DMS 273 (cell line): ENCODE results near the gene OPRD1.

Source experiments
- DNase-seq: peaks from one replicate; lab custom pipeline; 2025; ENCODE audit not compliant: unreplicated experiment; lab: John Stamatoyannopoulos, UW

The OPRD1 gene

DNA sequence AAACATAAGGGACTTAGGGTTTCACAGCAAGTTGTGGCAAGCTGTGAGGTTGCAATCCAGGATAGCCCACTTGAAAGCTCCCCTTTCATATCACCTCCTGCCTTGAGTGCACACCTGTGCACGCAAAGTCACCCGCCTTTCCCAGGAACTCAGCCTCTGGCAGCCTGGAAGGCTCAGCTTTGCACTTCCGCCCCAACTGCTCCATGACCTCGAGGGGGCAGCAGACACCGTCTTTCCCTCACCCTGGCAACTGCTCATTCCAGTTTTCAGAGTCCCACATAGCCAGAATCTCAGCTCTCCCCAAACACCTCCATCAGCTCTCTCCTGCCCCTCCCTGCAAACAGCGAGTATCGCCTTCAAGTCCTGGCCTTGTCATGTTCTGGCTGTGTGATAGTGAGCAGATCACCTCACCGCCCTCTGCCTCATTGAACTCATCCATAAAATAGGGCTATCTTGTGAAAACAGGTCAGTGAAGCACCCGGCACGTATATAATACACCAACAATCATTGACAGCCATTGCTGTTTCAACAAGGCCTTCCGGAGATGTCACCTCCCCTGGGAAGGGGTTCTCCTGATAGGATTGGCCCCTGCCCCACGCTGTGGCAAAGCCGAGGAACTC is 70.1 kb downstream of the OPRD1 start:
- peak; percentile 96 for DNase-seq

DNA sequence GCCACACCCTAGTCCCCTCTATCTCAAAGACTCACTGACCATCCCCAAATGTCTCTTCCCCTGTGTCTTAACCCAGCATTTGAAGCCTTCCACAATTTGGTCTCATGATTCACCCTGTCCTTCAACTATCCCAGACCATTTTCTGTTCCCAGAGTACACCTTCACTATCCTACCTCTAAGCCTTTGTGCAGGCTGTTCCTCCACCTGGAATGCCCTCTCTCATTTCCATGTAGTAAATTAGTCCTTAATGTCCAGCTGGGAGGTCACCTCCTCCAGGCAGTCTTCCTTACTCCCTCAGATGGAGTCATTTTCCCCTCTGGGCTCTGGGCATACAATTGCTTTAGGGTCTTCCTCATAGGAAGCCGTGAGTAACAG is 71.3 kb downstream of the OPRD1 start:
- DNase-seq = no peak

DNA sequence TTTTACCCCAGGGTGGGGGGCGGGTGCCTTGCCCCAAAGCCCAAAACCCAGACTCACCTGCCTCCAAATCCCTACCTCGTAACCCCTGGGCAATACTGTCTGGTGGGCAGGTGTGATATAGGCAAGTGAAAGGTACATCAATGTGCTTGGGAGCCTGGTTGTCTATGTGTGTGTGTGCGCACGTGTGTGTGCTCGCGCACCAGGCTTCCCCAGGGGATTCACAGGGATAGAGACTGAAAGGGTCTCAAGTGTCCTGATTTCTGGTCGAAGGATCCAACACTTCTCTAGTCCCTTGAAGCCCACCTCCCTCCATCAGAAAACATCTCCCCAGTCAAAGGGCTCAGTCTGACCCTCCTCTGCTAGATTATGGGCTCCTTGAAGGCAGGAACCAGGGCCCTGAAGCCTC is 73.5 kb downstream of the OPRD1 start:
- DNase-seq = no peak

DNA sequence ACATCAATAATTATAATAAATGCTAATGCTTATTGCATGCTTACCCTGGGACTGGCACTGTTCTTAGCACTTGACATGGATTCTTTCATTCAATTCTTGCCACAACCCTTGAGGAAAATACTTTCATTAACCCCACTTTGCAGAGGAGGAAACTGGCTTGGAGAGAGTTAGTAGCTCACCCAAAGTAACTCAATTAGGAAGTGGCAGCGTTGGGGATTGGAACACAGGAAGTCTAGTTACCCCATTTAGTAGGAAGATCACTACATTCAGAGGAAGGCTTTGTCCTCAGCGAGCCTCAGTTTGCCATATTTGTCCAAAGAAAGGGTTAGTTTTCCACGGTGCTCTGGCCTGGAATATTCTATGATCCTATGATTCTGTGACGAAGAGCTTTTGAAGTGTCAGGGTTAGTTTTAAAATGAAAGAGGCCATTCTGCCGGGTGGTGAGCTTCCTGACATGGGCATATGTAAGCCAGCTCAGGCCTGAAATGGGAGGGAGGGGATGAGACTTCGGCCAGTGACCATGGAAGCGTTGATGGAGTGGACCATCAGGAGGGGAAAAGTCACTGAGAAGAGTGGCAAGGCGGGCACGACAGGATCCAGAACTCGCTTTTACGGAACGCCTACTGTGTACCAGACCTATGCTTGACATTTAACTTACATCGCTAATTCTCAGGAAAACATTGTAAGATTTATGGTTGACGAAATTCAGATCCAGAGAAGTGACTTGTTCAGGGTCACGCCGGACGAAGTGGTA is 74.2 kb downstream of the OPRD1 start:
- DNase-seq = no peak

DNA sequence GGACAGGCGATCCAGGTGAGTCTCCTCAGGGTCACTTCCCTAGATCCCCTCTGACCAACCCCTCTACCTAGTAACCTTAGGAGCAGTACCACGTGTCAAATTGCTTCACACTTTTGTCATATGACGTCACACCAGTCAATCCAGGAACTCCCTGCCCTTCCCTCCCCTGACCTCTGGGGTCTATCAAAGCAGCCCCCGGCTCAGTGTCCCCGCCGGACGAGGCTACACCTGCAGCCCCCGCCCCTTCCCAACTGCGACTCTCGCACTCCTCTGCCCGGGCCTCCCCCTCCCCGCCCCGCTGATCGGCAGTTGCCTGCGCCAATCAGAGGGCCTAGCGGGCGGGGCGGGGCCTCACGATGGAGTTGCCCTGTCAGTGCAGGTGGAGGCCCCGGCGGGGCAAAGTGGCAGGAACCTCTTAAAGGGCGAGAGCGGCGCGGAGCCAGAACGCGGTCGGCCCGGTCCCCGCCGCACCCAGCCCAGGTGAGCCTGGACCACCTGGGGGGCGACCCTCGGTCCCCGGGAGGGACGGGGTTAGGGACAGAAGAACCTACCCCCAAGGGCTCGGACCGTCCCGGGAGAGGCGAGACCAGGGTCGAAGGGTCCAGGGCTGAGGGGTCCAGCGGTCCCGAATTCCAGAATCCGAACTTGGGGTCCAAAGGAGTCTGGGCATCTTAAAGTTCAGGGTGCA is 74.9 kb downstream of the OPRD1 start:
- DNase-seq = peak; percentile 96

DNA sequence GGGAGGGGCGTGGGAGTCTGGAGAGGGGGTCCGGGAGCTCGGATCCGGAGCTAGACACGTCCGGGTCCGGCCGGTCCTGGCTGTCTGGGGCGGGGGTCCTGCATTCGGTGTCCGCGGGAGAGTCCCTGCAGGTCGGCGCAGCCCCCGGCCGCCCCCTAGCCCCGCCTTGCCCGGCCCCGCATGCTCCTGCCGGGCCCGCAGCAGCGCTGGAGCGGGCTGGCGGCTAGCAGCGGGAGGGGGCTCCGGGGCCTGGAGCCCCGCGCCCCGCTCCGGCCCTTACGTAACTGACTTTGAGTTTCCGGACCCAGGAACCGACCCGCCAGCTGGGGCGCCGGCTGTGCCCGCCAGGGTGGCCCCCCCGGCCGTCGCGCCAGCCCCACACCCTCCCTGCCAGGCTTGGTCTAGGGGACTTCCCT is 75.5 kb downstream of the OPRD1 start:
- DNase-seq = peak; percentile 62

DNA sequence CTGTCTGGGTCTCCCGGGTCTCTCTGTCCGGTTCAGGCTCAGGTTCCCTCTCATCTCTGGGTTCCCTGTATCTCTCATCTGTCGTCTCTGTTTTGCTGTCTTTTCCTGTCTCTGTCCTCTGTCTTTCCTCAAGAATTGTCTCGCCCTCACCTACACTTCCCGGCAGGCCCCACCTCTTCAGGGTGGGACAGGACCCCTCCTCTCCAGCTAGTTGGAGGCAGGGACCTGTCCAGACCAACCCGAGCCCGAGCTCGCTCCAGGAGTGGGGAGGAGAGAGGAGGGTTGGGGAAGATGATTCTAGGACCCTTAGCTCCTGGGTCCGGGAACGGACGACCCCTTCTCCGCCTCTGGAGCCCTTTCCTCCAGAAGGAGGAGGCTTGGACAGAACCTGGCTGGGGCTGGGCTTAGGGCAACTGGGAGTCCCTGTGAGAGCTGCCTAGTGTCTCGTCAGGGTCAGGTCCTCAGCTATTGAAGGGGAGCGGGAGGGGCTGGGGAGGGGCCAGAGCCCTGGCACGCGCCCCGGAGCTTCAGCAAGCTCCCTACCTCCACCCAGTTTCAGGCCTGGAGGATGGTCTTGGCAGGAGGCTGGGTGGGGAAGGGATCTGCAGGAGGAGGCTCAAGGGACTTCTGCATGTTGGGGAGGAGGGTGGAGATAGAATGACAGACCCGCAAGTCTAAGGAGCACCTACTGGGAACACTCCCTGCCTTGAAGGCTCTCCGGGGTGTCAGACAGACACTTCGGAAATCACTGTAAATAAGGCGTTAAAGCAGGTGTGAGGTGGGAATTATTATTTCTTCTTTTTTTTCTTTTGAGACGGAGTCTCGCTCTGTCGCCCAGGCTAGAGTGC is 76.1 kb downstream of the OPRD1 start:
- DNase-seq = peak; percentile 55

DNA sequence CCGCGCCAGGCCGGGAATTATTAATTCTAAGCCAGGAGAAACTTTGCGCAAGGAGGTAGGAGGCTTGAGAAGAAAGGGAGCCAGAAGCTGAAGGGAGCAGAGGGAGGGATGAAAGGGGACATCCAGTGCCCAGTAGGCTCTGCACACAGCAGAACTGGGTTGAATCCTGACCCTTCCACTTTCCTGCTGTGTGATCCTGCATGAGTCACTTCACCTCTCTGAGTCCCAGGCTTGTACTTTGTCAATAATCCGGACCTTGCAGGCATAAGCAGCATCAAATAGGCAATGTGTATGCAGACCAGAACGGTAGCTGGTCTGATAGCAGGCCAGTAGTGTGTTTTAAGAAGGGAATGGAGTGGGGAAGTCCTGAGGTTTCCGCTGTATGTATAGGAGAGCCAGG is 76.9 kb downstream of the OPRD1 start:
- DNase-seq = no peak

DNA sequence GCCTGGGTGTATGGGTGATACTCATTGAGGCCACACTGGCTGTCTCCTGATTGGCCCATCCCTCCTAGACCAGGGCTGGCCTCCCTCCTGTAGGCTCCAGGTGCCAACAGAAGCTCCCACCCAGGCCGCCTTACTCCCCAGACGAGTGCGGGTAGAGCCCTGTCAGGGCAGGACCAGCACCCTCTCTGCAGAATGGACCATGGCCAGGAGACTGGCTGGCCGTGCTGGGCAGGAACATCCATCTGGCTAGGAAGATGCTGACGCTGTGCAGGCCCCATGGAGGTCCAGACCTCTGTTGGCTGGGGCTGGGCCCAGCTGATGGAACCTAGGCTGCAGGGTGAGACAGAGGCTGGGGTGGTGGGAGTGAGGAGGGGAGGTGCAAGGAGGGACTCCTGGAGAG is 77.4 kb downstream of the OPRD1 start:
- DNase-seq = no peak

DNA sequence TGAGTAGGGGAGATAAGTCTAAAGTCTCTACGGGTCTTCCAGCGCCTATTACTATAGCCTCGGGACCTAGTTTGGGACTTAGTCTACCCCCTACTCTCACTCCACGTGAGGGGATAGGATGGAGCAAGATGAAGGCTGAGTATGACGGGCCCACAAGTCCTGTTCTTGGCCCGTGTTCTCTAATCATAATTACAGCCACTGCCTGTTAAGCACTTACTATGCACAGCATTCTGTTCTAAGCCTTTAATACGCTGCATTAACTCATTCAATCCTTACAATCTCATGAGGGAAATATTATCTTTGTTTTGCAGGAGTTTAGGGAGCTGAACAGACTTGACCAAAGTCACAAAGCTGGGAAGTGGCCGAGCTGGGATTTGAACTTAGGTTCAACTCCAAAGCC is 78.5 kb downstream of the OPRD1 start:
- no peak for DNase-seq

DNA sequence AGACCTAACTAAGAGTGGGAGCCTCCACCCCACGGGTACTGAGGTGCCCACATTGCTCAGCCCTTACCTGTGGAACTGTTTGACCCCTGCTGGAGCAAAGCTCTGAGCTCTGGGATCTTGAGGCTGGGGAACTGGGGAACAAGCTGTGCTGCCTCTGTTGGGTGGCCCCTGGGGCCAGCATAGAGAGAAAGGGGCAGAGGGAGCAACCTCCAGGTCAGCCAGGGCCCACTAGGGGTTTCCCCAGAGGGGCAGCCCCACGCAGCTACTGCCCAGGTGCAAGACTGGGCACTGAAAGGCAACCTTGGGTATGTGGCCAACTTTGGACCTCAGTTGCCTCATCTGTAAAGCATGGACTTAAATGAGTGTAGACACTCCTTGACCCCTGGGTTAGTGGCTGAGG is 78.9 kb downstream of the OPRD1 start:
- DNase-seq = no peak

DNA sequence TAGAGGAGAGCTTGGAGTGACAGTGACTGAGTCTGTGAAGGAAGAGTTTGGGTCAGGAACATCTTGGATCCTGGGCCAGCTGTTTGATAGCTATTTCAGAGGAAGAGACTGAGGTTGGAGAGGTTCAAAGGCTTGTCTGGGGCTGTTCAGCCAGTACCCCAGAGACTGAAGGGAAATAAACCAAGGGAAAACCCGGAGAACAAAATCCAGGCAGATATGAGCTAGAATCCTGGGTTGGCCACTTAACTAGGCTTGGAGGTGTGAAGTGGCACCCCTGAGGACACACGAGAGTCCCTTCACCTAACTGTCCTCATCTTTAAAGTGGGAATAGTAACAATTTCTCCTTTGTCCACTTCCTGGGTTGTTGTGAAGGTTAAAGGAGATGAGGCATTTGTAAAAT is 79.3 kb downstream of the OPRD1 start:
- DNase-seq = no peak

DNA sequence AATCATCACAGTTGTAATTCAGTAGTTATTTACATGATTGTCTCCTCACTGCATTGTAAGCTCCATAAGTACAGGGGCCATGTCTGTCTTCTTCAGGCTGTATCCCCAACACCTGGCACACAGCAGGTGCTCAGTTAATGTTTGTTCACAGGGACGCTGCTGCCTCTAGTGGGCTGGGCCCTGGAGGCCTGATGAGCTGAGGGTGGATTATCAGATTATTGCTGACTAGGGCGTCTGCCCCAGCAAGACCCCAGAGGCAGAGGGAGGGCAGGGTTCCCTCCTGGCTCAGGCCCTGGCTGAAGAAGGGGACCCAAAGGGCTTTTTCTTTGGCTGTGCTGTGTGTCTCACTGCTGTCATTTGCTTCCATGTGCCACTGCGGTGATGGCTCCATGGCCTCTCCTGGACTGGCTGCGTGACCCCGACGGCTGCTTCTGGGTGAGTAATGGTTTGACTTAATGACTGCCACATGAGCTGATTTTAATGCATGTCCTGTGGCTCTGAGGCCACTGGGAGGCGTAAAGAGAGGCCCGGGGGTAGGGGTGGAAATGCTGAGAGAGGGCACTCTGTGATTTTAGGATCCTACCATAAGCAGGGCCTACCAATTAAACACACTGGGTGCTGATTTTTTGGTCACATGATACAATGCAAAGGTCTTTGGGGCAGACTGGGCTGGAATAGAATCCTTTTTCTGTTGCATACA is 81.6 kb downstream of the OPRD1 start:
- DNase-seq = peak; percentile 70

DNA sequence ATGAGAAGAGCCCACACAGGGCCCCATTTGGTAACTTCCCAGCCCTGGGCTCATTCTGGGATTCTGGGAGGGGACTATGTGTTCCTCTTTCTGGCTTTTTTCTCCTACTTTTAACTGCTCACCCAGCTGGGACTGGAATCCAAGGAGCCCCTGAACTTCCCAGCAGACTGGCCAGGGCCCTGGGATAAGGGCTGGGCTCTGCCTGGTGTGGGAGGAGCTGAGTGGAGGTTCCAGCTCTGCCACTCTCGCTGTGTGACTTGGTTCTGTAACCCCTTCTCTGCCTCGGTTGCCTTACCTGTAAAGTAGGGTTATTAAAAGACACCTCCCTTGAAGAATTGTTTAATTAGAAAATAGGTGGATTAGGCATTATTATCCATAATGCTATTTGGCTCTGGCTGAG is 82.8 kb downstream of the OPRD1 start:
- no peak for DNase-seq

DNA sequence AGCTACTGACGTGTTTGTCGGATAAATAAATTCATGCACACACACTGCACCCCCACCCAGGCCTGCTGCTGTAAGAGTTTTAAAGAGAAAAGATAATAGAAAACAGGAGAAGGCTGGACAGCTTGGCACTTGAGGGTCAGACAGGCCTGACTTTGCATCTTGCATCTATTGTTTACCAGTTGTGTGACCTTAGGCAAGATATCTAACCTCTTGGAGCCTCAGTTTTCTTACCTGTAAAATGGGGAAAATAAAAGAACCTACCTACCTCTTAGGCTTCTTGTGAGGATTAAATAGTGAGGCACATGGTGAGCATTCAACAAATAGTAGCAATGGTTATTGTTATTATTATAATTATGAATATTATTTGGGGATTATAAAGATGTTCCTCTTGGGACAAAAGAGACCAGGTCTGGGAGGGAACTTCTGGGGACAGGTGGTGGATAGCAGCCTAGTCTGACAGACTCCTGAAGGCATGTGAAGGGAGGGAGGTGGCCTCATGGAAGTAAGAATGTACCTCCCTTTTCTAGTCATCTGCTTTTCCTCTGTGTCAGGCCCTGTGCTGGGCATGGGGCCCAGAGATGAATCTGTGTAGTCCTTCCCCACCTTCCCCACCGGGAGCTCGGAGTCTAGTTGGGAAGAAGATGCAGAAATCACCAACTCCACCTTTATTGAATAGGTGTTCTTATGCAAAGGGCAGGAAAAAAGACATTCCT is 84.1 kb downstream of the OPRD1 start:
- no peak for DNase-seq

DNA sequence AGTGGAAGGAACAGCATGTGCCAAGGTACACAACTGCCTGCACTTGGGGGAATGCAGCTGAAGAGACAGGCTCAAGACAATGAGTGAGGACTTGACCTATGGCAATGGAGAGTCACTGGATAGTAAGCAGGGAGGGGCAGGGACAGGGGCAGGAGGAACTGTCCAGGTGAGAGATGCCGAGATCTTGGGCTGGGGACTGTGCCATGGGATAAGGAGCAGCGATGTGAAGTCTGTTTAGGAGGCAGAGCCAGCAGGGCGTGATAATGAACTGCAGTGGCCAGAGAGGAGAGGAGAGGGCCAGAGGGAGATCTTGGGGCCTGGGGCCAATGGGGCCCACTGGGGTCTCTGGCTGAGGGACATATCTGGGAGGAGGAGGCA is 84.6 kb downstream of the OPRD1 start:
- DNase-seq = no peak

DNA sequence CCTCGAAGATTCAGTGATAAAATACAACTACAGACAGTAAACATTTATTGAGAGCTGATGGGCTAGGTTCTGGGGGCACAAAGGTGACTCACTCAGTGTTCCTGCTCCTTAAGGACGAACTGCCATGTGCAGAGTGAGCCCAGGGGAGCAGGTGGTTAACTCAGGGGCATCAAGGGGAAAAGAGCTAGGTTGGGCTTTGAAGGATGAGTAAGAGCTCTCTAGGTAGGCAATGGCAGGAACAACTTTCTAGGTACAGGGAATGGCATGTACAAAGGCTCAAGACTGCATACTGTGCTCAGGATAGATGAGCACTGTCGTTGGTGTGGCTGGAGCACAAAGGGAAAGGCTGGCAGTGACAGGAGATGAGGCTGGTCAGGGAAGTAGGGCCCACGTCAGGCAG is 85.8 kb downstream of the OPRD1 start:
- no peak for DNase-seq

DNA sequence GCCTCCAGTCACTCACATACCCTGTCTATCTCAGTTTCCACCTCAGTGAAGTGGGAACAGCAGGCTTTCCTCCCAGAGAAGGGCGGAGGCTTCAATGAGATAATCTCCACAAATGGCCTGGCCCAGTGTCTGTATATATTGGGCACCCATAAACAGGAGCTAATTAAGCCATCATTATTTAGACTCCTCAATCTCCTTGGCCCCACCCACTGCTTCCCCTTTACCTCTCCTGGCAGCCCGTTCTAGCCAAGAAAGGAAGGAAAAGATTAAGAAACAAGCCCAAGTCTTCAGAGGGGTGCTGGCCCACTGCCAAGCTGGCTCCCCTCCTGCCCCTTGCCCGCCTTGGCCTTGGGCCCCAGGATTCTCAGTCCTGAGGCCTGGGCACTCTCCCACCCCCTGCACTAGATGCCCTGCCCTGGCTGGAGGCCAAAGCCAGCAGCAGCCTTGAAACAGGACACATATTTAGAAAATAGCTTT is 86.5 kb downstream of the OPRD1 start:
- DNase-seq = peak; percentile 42

DNA sequence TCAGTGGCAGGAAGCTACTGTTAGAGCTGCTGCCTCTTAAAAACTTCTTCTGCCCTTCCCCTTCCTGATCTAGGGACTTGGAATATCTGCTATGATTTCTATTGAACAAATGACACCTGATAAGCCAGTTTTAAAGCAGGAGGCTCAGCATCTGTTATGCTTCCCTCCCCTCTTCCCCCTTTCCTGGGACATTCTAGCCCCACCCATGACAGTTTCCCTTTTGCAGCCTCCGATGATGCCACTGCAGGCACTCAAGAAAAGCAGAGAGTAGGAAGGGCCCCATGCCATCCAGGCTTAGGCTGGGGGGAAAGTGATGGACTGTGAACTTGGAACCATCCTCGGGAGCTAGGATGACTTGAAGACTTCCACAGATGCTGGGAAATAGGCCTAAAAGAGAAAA is 87.3 kb downstream of the OPRD1 start:
- peak; percentile 21 for DNase-seq

DNA sequence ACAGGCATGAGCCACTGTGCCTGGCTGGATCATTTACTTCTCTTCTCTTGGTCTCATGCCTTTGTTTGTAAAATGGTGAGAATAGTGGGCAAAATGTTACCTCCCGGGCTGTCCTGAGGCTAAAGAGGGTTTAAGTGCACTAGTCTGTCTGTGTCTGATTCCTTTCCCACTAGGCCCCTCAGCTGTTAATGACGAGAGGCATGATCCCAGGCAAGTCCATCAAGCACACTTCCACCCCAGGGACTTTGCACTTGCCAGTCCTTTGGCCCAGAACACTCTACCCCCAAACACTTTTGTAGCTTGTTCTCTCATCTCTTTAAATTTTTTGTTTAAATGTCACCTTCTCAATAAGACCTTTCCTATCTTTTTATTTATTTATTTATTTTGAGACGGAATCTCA is 88.6 kb downstream of the OPRD1 start:
- DNase-seq = no peak
